K562 (cell line): ENCODE data around the gene CD74. TPM values are rescaled to one million over a fixed set of nuclear protein-coding genes. Genes with fewer than 3 reads are reported as not detected.
A peak's percentile ranks its signal among the peaks of the same experiment; 100 is the strongest.

Experiments used
- ATAC-seq: fragments of 200-7000 bp; cut with Tn5 transposase; 3 replicates; pipeline ENCODE4 v1.9.1; 2020; ENCODE audit warnings: moderate library complexity
- BruUV-seq: library from RNA; stranded (reverse); fragments of 400-500 nt; replicated peaks from 2 replicates; lab custom pipeline; 2021; lab: Mats Ljungman, UMichigan
- CTCF ChIA-PET: fragments of 300-600 bp; formaldehyde crosslinking; extraction: SDS; loops from one replicate; lab custom pipeline; 2021; ENCODE audit warnings: low intra/inter-chr PET ratio; lab: Yijun Ruan, JAX
- POLR2A ChIA-PET: fragments of 300-600, 350-650 bp; sonication (Branson Sonifier 250); formaldehyde crosslinking; extraction: SDS; loops from one replicate; lab custom pipeline; 2021; ENCODE audit warnings: antibody characterized with exemption, inconsistent platforms; lab: Yijun Ruan, JAX
- DNase-seq, 4 experiments: peaks; one replicate each; pipeline versions ENCODE4 v3.0.0 to v3.0.0-alpha.2; 2011 to 2018; ENCODE audit warnings: low spot score in 3 of 4, mixed read lengths in 3 of 4; ENCODE audit errors: extremely low read depth in 1 of 4
- FAIRE-seq: peaks from 2 replicates; lab custom pipeline; 2011; peaks lifted over from hg19 to GRCh38; lab: Jason Lieb, UNC
- H2AFZ ChIP-seq: 2 replicates; pipeline ENCODE4 v1.6.0; 2011; ENCODE audit warnings: low read depth, low read length, control low read depth, inconsistent platforms
- H3K27ac ChIP-seq: fragments of 200-600 bp; 3 replicates; pipeline ENCODE4 v1.8.0; 2011; ENCODE audit warnings: low read depth, mild to moderate bottlenecking, control low read depth, inconsistent platforms, low read length, moderate library complexity, mixed read lengths; ENCODE audit errors: extremely low read depth
- H3K27me3 ChIP-seq, 2 experiments: fragments of 300-600 bp in 1 of 2; 2 replicates in 1 of 2; 3 replicates in 1 of 2; pipeline versions ENCODE4 v1.6.0 to v1.8.0; 2011; ENCODE audit warnings: inconsistent platforms in 2 of 2, low read length in 2 of 2, mild to moderate bottlenecking in 1 of 2, mixed read lengths in 1 of 2, moderate library complexity in 1 of 2; ENCODE audit not compliant: control insufficient read depth in 2 of 2, insufficient read depth in 2 of 2
- H3K36me3 ChIP-seq: fragments of 300-600 bp; 3 replicates; pipeline ENCODE4 v1.8.0; 2011; ENCODE audit warnings: mild to moderate bottlenecking, low read length, inconsistent platforms; ENCODE audit not compliant: control insufficient read depth, insufficient read depth
- H3K4me1 ChIP-seq, 2 experiments: fragments of 200-600 bp in 1 of 2; replicated peaks in 1 of 2; 2 replicates in 1 of 2; 3 replicates in 1 of 2; pipeline versions ENCODE4 v1.5.1 to v1.8.0; 2011; ENCODE audit warnings: inconsistent platforms in 2 of 2, low read length in 2 of 2, mild to moderate bottlenecking in 1 of 2, mixed read lengths in 1 of 2, moderate library complexity in 1 of 2; ENCODE audit not compliant: control insufficient read depth in 2 of 2, insufficient read depth in 2 of 2
- H3K4me2 ChIP-seq: 2 replicates; pipeline ENCODE4 v1.6.1; 2011; ENCODE audit warnings: low read length, control low read depth, inconsistent platforms, mixed read lengths; ENCODE audit not compliant: insufficient read depth
- H3K4me3 ChIP-seq: fragments of 200-600 bp; sonication (generic), shearing (Covaris generic); 2 replicates; pipeline ENCODE4 v1.5.1; 2016; ENCODE audit warnings: control low read depth, inconsistent platforms
- H3K79me2 ChIP-seq: fragments of 200-600 bp; 3 replicates; pipeline ENCODE4 v1.8.0; 2011; ENCODE audit warnings: low read length, inconsistent platforms; ENCODE audit not compliant: control insufficient read depth, insufficient read depth
- H3K9ac ChIP-seq, 2 experiments: 2 replicates each; pipeline versions ENCODE4 v1.6.0 to v1.6.1; 2011; ENCODE audit warnings: low read depth in 2 of 2, low read length in 2 of 2, control low read depth in 1 of 2, inconsistent platforms in 1 of 2, mild to moderate bottlenecking in 1 of 2, mixed read lengths in 1 of 2; ENCODE audit not compliant: insufficient read depth in 1 of 2
- H3K9me1 ChIP-seq: one replicate; pipeline ENCODE4 v1.6.0; 2011; ENCODE audit warnings: inconsistent platforms, mild to moderate bottlenecking, low read length, moderate library complexity; ENCODE audit not compliant: control insufficient read depth, insufficient read depth
- H3K9me3 ChIP-seq: replicated peaks from 2 replicates; pipeline ENCODE4 v1.5.1; 2011; ENCODE audit warnings: low read depth, low read length, inconsistent platforms; ENCODE audit not compliant: control insufficient read depth, insufficient read depth
- H4K20me1 ChIP-seq: replicated peaks from 2 replicates; pipeline ENCODE4 v1.6.1; 2011; ENCODE audit warnings: low read length, inconsistent platforms, mixed read lengths; ENCODE audit not compliant: control insufficient read depth, insufficient read depth
- CBFA2T3 ChIP-seq: fragments of 450-650 bp; IDR thresholded peaks from 2 replicates; pipeline ENCODE4 v1.6.1; 2017
- CEBPB ChIP-seq: fragments of 450-650 bp; IDR thresholded peaks from 2 replicates; pipeline ENCODE4 v1.6.1; 2016; ENCODE audit warnings: missing genetic modification characterization, missing compliant biosample characterization
- FOXK2 ChIP-seq, 2 experiments: fragments of 450-650 bp; IDR thresholded peaks in 1 of 2; conservative IDR thresholded peaks in 1 of 2; 2 replicates each; pipeline ENCODE4 v1.6.1; 2016; ENCODE audit warnings: low read depth in 2 of 2, mild to moderate bottlenecking in 1 of 2
- KDM1A ChIP-seq, 2 experiments: fragments of 450-650 bp; IDR thresholded peaks; 2 replicates each; pipeline ENCODE4 v1.6.1; 2016; ENCODE audit warnings: mild to moderate bottlenecking in 2 of 2
- KDM4B ChIP-seq, 2 experiments: fragments of 450-650 bp in 1 of 2; sonication (generic) in 1 of 2; IDR thresholded peaks; 2 replicates each; pipeline ENCODE4 v1.6.1; 2016 to 2017; ENCODE audit warnings: borderline replicate concordance in 2 of 2, antibody characterized with exemption in 1 of 2, low read depth in 1 of 2, mild to moderate bottlenecking in 1 of 2
- RBM15 ChIP-seq: fragments of 200-400 bp; formaldehyde crosslinking; IDR thresholded peaks from 2 replicates; pipeline ENCODE4 v1.6.1; 2018; ENCODE audit warnings: mild to moderate bottlenecking, low read length, moderate library complexity; ENCODE audit not compliant: insufficient read depth
- RCOR1 ChIP-seq, 2 experiments: IDR thresholded peaks; 2 replicates each; pipeline ENCODE4 v1.6.1; 2012; ENCODE audit warnings: low read depth in 2 of 2, low read length in 2 of 2, borderline replicate concordance in 1 of 2, improper control_type of control experiment in 1 of 2
- SIRT6 ChIP-seq: IDR thresholded peaks from one replicate; pipeline ENCODE4 v1.6.1; 2012; ENCODE audit warnings: low read depth, mild to moderate bottlenecking, control low read depth, inconsistent platforms, low read length, moderate library complexity
- TAL1 ChIP-seq: fragments of 450-650 bp; IDR thresholded peaks from 2 replicates; pipeline ENCODE4 v1.6.1; 2016; ENCODE audit warnings: mild to moderate bottlenecking
- VEZF1 ChIP-seq: fragments of 200-800 bp; sonication (Bioruptor generic); IDR thresholded peaks from 2 replicates; pipeline ENCODE4 v1.6.1; 2017; ENCODE audit warnings: missing genetic modification characterization, missing compliant biosample characterization
- ZNF121 ChIP-seq: sonication (generic); formaldehyde crosslinking; conservative IDR thresholded peaks from 2 replicates; pipeline ENCODE4 v1.8.0; 2022; ENCODE audit warnings: missing genetic modification reagents
- ZNF512 ChIP-seq: IDR thresholded peaks from 2 replicates; pipeline ENCODE4 v1.6.1; 2016; ENCODE audit warnings: missing genetic modification characterization, missing compliant biosample characterization
- ZNF561 ChIP-seq: fragments of 450-650 bp; formaldehyde crosslinking; conservative IDR thresholded peaks from 2 replicates; pipeline ENCODE4 v1.4.0; 2020; ENCODE audit warnings: mild to moderate bottlenecking, moderate library complexity
- WGBS: fragments of 100-300 bp; shearing (Covaris generic); methylation state at CpG from one replicate; pipeline ENCODE4 v1.1.6; 2016; ENCODE audit warnings: low coverage, mixed read lengths; ENCODE audit not compliant: insufficient coverage; ENCODE audit errors: missing lambda C conversion rate; 5-methylcytosine and 5-hydroxymethylcytosine counted together
- in situ Hi-C: fragments of 300-500 bp; cut with MboI; formaldehyde crosslinking; loops from 4 replicates; pipeline ENCODE4 v1.15.0; 2018; ENCODE audit warnings: inconsistent platforms, mixed read lengths
- intact Hi-C: fragments of 100-400 bp; cut with micrococcal nuclease; formaldehyde crosslinking; loops from 2 replicates; pipeline ENCODE4 v1.14.2; 2022
- polyA plus RNA-seq, 8 experiments: library from polyadenylated mRNA; depleted of rRNA in 4 of 8; stranded (reverse) in 5 of 8; unstranded in 3 of 8; fragments of >200 nt; fragmentation: Nextera tagmentation in 2 of 8; fragmentation: Illumina TruSeq in 1 of 8; extraction: Ambion mirVana in 2 of 8; extraction: Trizol in 1 of 8; gene quantifications; 2 replicates each; pipeline versions ENCODE4 v1.2.1 to v1.2.3, GENCODE V29; 2011 to 2014; ENCODE audit warnings: inconsistent platforms in 1 of 8, missing spikeins in 1 of 8
- total RNA-seq, 7 experiments: library from RNA; depleted of rRNA in 6 of 7; stranded (reverse); fragments of >200 nt in 6 of 7; fragmentation: Illumina TruSeq in 2 of 7; extraction: Trizol in 2 of 7; gene quantifications; 2 replicates each; pipeline versions ENCODE4 v1.2.1 to v1.2.3, GENCODE V29; 2011 to 2021; ENCODE audit warnings: low replicate concordance in 1 of 7
- TF ChIP-seq, protein P1 (sequence below): IDR thresholded peaks from 2 replicates; pipeline ENCODE4 v1.6.1; 2011; ENCODE audit not compliant: insufficient read length; ENCODE audit errors: extremely low read depth
- TF ChIP-seq, protein P2 (sequence below): fragments of 450-650 bp; IDR thresholded peaks from 2 replicates; pipeline ENCODE4 v1.6.1; 2014; ENCODE audit warnings: low read depth, mild to moderate bottlenecking, moderate library complexity, borderline replicate concordance

The CD74 gene
- total and polyA plus RNA-seq, 9 of the 15 experiments (the other 6 are each of a cell fraction or from before 2014, with no cell fraction given), result 0.07 to 4.8 (median 0.32) TPM

DNA sequence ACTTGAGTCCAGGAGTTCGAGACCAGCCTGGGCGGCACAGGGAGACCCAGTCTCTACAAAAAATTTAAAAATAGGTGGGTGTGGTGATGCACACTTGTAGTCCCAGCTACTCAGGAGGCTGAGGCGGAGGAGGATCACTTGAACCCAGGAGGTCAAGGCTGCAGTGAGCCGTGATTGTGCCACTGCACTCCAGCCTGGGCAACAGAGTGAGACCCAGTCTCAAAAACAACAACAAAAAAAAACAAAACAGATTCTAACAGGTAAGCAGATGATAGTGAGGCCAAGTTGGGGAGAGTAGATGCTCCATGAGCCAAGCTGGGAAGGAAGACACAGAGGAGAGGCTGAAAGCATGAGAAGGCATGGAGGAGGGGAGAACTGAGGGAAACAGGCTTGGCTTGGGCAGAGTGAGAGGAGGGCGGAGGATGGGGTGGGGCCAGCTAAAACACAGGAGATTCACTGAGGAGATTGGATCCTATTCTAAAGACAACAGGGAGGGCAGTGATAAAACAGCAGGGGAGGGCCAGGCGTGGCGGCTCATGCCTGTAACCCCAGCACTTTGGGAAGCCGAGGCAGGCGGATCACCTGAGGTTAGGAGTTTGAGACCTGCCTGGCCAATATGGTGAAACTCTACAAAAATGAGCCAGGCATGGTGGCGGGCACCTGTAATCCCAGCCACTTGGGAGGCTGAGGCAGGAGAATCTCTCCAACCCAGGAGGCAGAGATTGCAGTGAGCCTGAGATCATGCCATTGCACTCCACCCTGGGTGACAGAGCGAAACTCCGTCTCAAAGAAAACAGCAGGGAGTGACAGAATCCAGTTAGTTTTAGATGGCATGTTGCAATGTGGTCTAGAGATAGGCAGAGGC lies 28.5 kb upstream of the CD74 start:
- peak; percentile 57 for ATAC-seq
- BruUV-seq, result no TSS peak
- Histone ChIP-seq H3K4me2 (no peak overlapping the region), H2AFZ (no peak overlapping the region), H3K9me1 (no peaks in the 10 kb centered on the region), H3K4me3 (no peak overlapping the region), H3K79me2 (peaks cover 6% of the 10 kb centered on the region), H3K27me3 (no peaks in the 10 kb centered on the region; a peak in 1 of 5 replicates), H3K4me1 (peaks cover 0 to 12% of the 10 kb centered on the region in 2 experiments; a peak in 3 of 5 replicates), H4K20me1 (peaks cover 12% of the 10 kb centered on the region), H3K36me3 (peaks cover 32% of the 10 kb centered on the region), H3K9me3 (no peaks in the 10 kb centered on the region), H3K27ac (no peak overlapping the region), H3K9ac (peak overlapping the region in 1 of 2 experiments; percentile 73; a peak in 1 of 4 replicates)
- intact Hi-C loops, result no loop called here
- DNase-seq, result peak in 2 of 4 experiments; percentile 48 to 51
- CTCF ChIA-PET, result no interaction called here
- peak; percentile 11 for FAIRE-seq
- POLR2A ChIA-PET, result interaction anchor here (0.6 to 2.2 kb wide), 6 partner anchors 8 to 486 kb away, joined by 3 to 17 read pairs (median 4); partner anchors contain the start of gene RPS14
- in situ Hi-C loops, result no loop called here
- 36% methylated on average over 12 of the region's 12 CpGs for WGBS
- TF ChIP-seq ZNF121 (CRISPR knock-in tag) (0 out of 2 replicates have a peak, but pooled peaks have one; percentile 7), FOXK2 (conservative IDR thresholded peaks at IDR 0.05 in 1 of 2, IDR thresholded peaks at IDR 0.05 in 1 of 2; ENCODE audit: low read depth in 2 of 2) (peak in 1 of 2 experiments; percentile 37; a peak in 1 of 4 replicates), TAL1 (0 out of 2 replicates have a peak, but pooled peaks have one; percentile 7), CEBPB (peak; percentile 70), RCOR1 (IDR thresholded peaks at IDR 0.05; ENCODE audit: borderline replicate concordance in 1 of 2, low read depth in 2 of 2, low read length in 2 of 2) (0 out of 4 replicates have a peak, but pooled peaks of 1 of the 2 experiments have one; percentile 29), SIRT6 (no peak), ZNF512 (tag) (no peak), KDM4B (IDR thresholded peaks at IDR 0.05; ENCODE audit: borderline replicate concordance in 2 of 2, low read depth in 1 of 2) (0 out of 4 replicates have a peak, but pooled peaks of 1 of the 2 experiments have one; percentile 39), RBM15 (no peak), VEZF1 (CRISPR knock-in tag) (peak; percentile 15; the same call in 1 of the 2 replicates), KDM1A (IDR thresholded peaks at IDR 0.05) (peak; percentile 40 to 71; a peak in 2 of 4 replicates), ZNF561 (CRISPR knock-in tag) (no peak), CBFA2T3 (peak; percentile 53)
- TF ChIP-seq, protein P1, sequence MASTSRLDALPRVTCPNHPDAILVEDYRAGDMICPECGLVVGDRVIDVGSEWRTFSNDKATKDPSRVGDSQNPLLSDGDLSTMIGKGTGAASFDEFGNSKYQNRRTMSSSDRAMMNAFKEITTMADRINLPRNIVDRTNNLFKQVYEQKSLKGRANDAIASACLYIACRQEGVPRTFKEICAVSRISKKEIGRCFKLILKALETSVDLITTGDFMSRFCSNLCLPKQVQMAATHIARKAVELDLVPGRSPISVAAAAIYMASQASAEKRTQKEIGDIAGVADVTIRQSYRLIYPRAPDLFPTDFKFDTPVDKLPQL, result no peak
- TF ChIP-seq, protein P2, sequence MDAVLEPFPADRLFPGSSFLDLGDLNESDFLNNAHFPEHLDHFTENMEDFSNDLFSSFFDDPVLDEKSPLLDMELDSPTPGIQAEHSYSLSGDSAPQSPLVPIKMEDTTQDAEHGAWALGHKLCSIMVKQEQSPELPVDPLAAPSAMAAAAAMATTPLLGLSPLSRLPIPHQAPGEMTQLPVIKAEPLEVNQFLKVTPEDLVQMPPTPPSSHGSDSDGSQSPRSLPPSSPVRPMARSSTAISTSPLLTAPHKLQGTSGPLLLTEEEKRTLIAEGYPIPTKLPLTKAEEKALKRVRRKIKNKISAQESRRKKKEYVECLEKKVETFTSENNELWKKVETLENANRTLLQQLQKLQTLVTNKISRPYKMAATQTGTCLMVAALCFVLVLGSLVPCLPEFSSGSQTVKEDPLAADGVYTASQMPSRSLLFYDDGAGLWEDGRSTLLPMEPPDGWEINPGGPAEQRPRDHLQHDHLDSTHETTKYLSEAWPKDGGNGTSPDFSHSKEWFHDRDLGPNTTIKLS, result no peak
